GM18526 (cell line): ENCODE measurements around the gene RIOK2.

ENCODE experiments used
- POLR2A ChIP-seq: IDR thresholded peaks from 3 replicates; pipeline ENCODE4 v1.6.1; 2011; ENCODE audit not compliant: insufficient read length; ENCODE audit errors: extremely low read depth

The RIOK2 gene

GRCh38 chr5:97115932-97116331 lies 67.1 kb downstream of the RIOK2 start:
- TF ChIP-seq POLR2A: no peak

GRCh38 chr5:97112230-97112629 lies 70.8 kb downstream of the RIOK2 start:
- TF ChIP-seq POLR2A: no peak

GRCh38 chr5:97111616-97112015 lies 71.4 kb downstream of the RIOK2 start:
- TF ChIP-seq POLR2A: no peak

- TF ChIP-seq POLR2A: no peak
Measured at GRCh38 chr5:97111004-97111403, 72.0 kb downstream of the RIOK2 start.
